Activated naive CD4-positive, alpha-beta T cell treated with anti-CD3 and anti-CD28 coated beads for 36 hours (primary cell): ENCODE data around the gene FRMD4A. TPM values are rescaled to one million over a fixed set of nuclear protein-coding genes. Genes with fewer than 3 reads are reported as not detected.
A peak's percentile ranks its signal among the peaks of the same experiment; 100 is the strongest.
"Not testable (repeated sequence)": the region's sequence is repeated elsewhere in the genome, so short reads cannot be mapped to it uniquely, and the experiment has no call there.

Experiments used
- CTCF ChIA-PET: fragments of 350-600 bp; sonication (Branson Sonifier 250); formaldehyde crosslinking; loops from one replicate; lab custom pipeline; 2021; ENCODE audit warnings: antibody characterized with exemption; lab: Charles Lee
- DNase-seq: peaks from one replicate; pipeline ENCODE4 v3.0.0-alpha.2; 2020
- H3K27ac Mint-ChIP-seq: one replicate; pipeline ENCODE4 v1.8.0; 2021; ENCODE audit warnings: mild to moderate bottlenecking, mixed read lengths
- H3K27me3 Mint-ChIP-seq: one replicate; pipeline ENCODE4 v1.8.0; 2021; ENCODE audit warnings: low read depth, mixed read lengths
- H3K36me3 Mint-ChIP-seq: one replicate; pipeline ENCODE4 v1.8.0; 2021; ENCODE audit warnings: low read depth, mixed read lengths
- H3K4me1 Mint-ChIP-seq: one replicate; pipeline ENCODE4 v1.8.0; 2021; ENCODE audit warnings: low read depth, mixed read lengths
- H3K4me3 Mint-ChIP-seq: one replicate; pipeline ENCODE4 v1.8.0; 2021; ENCODE audit warnings: mild to moderate bottlenecking, moderate library complexity, mixed read lengths
- H3K9me3 Mint-ChIP-seq: one replicate; pipeline ENCODE4 v1.8.0; 2021; ENCODE audit warnings: mixed read lengths
- intact Hi-C: fragments of 100-400 bp; cut with micrococcal nuclease; formaldehyde crosslinking; loops from one replicate; pipeline ENCODE4 v1.15.1; 2023
- total RNA-seq, 2 experiments: library from RNA; stranded (reverse); gene quantifications; one replicate each; pipeline ENCODE4 v1.2.3, GENCODE V29; 2021

Gene FRMD4A
- total RNA-seq, 2 experiments from 2014 or later: 0.69 to 1.1 TPM

DNA sequence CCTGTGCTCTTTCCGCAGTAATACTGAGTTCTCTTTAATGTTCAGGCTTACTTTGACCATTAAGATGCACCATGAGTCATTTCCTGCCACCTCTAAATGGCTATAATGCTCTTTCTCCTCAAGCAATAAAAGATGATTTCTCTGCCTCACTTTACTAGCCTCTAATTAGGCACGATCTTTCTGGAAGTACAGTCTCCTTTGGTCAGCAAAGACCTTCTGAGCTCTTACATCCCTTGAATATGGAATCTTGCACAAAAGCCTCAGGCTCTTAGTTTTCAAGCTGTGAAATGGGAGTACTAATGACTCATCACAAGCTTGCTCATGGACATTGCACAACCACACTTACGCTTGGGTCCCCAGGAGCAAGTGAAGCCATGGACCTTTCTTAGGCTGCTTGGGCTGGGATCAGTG, 85.9 kb downstream of the FRMD4A start:
- CTCF ChIA-PET: no interaction called here
- peaks cover 4% of the 10 kb centered on the region for H3K4me1 Mint-ChIP-seq

DNA sequence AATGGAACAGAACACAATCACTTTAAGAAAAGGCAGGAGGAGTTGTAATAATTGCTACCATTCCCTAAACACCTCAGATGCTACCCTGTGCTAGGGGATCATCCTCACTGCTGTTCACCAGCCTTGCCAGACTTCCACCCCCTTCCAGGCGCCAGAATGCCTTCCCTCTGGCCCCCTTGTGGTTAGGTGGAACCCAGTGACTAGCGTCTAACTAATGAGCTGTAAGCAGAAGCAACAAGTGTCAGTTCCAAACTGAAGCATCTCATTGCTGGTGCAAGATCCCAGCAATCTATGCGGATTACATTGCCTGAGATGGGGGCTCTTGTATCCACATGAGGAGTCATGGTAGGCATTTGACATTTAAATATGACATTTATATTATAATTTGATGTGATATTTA, 86.6 kb downstream of the FRMD4A start:
- Mint-ChIP-seq H3K27me3 (peaks cover 15% of the 10 kb centered on the region), H3K27ac (no peak overlapping the region), H3K36me3 (no peaks in the 10 kb centered on the region), H3K4me1 (peaks cover 4% of the 10 kb centered on the region), H3K9me3 (no peaks in the 10 kb centered on the region), H3K4me3 (no peak overlapping the region)
- CTCF ChIA-PET: no interaction called here
- no peak for DNase-seq
- intact Hi-C loops: no loop called here

More for the DNA sequence above, 85.9 kb downstream of the FRMD4A start:
- Mint-ChIP-seq H3K27ac (no peak overlapping the region), H3K36me3 (no peaks in the 10 kb centered on the region), H3K27me3 (peaks cover 15% of the 10 kb centered on the region), H3K4me3 (no peak overlapping the region), H3K9me3 (no peaks in the 10 kb centered on the region)
- intact Hi-C loops: no loop called here
- no peak for DNase-seq

DNA sequence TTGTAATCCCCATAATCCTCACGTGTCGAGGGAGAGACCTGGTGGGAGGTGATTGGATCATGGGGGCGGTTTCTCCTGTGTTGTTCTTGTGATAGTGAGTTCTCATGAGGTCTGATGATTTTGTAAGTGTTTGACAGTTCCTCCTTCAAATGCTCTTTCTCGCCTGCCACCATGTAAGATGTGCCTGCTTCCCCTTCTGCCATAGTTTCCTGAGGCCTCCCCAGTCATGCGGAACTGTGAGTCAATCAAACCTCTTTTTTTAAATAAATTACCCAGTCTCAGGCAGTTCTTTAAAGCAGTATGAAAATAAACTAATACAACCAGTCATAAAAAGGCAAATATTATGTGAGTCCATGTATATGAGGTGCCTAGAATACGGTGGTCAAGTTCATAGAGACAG, 87.5 kb downstream of the FRMD4A start:
- peaks cover 3% of the 10 kb centered on the region for H3K9me3 Mint-ChIP-seq
- CTCF ChIA-PET: no interaction called here
- H3K4me1 Mint-ChIP-seq: peaks cover 4% of the 10 kb centered on the region
- peaks cover 21% of the 10 kb centered on the region for H3K27me3 Mint-ChIP-seq
- H3K4me3 Mint-ChIP-seq: no peak overlapping the region
- no peak overlapping the region for H3K27ac Mint-ChIP-seq
- no peaks in the 10 kb centered on the region for H3K36me3 Mint-ChIP-seq
- DNase-seq: no peak
- intact Hi-C loops: no loop called here

DNA sequence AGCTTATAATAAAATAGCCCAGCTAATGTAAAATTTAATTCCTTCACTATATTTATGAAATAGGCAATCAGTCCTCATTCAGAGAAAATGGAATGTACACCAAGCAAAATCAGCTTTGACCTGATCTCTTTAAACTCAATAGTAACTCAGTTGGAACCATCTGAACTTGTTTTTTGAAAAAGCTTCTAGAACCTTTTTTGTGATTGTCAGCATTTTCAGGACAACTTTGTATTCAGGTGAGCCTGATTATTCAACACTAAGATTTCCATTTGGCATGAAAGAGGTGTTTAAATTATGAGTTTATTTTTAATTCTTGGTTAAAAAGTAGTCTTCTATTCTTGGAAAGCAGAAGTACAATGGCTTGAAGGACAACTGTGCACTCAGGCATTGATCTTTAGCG, 89.5 kb downstream of the FRMD4A start:
- Mint-ChIP-seq H3K36me3 (no peaks in the 10 kb centered on the region), H3K9me3 (peaks cover 3% of the 10 kb centered on the region), H3K4me3 (no peak overlapping the region), H3K27me3 (peaks cover 23% of the 10 kb centered on the region), H3K27ac (no peak overlapping the region), H3K4me1 (peaks cover 4% of the 10 kb centered on the region)
- no peak for DNase-seq
- intact Hi-C loops: no loop called here
- CTCF ChIA-PET: interaction anchor here (0.6 to 1.0 kb wide), 3 partner anchors 14 to 61 kb away, joined by 3 to 4 read pairs (median 3); no protein-coding TSS in a partner anchor

DNA sequence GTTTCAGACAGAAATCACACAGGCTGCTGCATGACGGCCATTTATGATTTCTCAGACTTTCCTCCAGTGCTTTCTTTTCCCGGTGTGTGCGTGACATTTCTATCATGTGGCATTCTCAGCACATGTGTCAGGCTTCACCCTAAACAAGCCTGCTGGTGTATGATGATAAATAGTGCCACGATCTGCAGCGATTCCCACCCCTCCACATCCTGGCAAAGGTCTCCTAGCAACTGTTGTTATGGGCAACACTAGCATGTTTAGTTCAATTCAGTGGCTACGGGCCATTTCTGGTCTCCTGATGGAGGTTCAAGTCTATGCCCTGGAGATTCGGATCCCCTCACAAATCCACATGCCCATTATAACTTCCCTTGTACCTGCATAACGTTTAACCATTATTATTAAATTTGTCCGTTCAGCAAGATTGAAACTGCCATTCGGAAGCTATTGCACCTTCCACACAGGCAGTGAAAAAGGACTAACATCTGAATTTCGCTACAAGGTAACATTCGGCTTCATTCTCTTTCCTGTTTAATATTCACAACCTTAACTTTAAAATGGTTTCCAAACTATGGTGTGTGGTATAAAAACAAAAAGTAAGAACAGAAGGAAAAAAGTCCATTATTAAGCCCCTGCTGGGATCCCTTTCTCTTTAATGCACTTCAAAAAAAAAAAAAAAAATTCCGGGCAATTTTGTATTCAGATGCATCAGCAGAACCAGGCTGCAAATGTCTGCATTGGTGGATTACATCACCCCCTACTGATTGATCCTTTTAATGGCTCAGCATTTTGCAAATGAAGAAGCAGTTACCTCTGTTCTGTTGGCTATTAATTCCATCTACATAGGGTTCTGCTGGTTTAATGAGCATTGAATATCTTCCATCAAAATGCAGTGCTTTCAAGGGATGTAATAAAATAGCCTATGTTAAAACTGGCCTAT, 90.2 kb downstream of the FRMD4A start:
- DNase-seq: peak; percentile 16
- Mint-ChIP-seq H3K9me3 (peaks cover 3% of the 10 kb centered on the region), H3K27ac (no peak overlapping the region), H3K4me1 (peaks cover 4% of the 10 kb centered on the region), H3K36me3 (no peaks in the 10 kb centered on the region), H3K27me3 (peaks cover 23% of the 10 kb centered on the region), H3K4me3 (no peak overlapping the region)
- intact Hi-C loops: no loop called here
- CTCF ChIA-PET: interaction anchor here (0.6 to 1.0 kb wide), 4 partner anchors 15 to 527 kb away, joined by 3 to 4 read pairs (median 3); no protein-coding TSS in a partner anchor

DNA sequence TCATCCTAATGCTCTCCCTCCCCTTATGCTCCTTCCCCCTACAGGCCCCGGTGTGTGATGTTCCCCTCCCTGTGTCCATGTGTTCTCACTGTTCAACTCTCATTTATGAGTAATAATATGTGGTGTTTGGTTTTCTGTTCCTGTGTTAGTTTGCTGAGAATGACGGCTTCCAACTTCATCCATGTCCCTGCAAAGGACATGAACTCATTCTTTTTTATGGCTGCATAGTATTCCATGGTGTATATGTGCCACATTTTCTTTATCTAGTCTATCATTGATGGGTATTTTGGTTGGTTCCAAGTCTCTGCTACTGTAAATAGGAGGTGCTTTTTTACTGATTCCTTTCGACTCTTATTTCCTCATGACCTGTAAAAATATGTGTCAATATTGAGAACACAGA, 92.1 kb downstream of the FRMD4A start:
- H3K4me1 Mint-ChIP-seq, DNase-seq, intact Hi-C loops, H3K36me3 Mint-ChIP-seq, H3K4me3 Mint-ChIP-seq, H3K27ac Mint-ChIP-seq, CTCF ChIA-PET, H3K9me3 Mint-ChIP-seq: not testable (repeated sequence)
- H3K27me3 Mint-ChIP-seq: peaks cover 31% of the 10 kb centered on the region

DNA sequence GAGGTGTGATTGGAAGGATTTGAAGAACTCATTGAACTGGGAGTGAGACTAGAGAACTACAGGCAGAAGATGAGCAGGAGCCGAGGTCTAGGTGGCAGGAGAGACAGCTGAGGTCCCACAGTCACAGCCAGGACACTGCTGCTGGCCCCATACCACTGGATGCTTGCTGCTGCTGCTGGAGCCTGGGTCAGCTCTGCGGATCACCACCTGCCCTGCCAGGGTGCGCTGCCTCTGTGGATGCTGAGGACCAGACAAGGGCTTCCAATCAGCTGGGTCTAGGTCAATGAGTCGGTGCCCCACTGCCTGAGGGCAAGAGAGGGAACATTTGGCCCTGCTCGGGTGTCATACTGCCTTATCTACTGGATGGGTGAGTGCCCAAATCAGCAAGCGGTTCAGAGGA, 94.4 kb downstream of the FRMD4A start:
- Mint-ChIP-seq H3K27me3 (peaks cover 30% of the 10 kb centered on the region), H3K36me3 (no peaks in the 10 kb centered on the region), H3K27ac (no peak overlapping the region), H3K4me3 (no peak overlapping the region), H3K4me1 (peaks cover 4% of the 10 kb centered on the region), H3K9me3 (peaks cover 3% of the 10 kb centered on the region)
- intact Hi-C loops: no loop called here
- CTCF ChIA-PET: interaction anchor here (0.6 kb wide), 1 partner anchor 668 kb away, joined by 3 read pairs; no protein-coding TSS in a partner anchor
- no peak for DNase-seq

DNA sequence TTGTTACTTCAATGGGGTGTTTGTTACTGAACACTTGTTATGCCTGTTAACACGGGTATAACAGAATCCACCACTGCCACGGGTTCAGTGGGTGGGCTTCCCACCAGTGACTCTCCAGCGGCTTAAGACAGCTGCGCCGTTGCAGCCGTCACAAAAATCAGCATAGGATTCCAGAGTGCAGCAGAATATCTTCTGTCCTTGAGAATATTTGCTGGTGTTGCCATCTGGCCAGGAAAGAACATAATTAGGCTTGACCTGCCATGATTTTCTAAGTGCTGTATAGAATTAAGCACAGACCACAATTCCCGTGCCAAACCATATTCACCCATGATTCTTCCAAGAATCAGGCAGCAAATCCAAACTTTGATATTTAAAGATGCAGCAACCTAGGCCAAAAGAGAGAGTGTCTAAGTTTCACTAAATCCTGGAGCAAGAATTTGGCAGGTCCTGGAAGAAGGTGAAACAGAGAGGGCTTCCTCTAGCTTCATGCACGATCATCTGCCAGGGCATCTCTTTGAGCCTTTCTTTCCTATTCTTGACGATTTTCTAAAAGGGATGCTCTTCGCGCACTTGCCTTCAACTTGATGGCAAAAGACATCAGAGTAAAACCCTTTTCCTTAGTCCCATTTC, 95.0 kb downstream of the FRMD4A start:
- peaks cover 4% of the 10 kb centered on the region for H3K4me1 Mint-ChIP-seq
- peaks cover 30% of the 10 kb centered on the region for H3K27me3 Mint-ChIP-seq
- H3K4me3 Mint-ChIP-seq: no peak overlapping the region
- H3K27ac Mint-ChIP-seq: no peak overlapping the region
- H3K9me3 Mint-ChIP-seq: peaks cover 3% of the 10 kb centered on the region
- intact Hi-C loops: no loop called here
- CTCF ChIA-PET: no interaction called here
- no peak for DNase-seq
- no peaks in the 10 kb centered on the region for H3K36me3 Mint-ChIP-seq

DNA sequence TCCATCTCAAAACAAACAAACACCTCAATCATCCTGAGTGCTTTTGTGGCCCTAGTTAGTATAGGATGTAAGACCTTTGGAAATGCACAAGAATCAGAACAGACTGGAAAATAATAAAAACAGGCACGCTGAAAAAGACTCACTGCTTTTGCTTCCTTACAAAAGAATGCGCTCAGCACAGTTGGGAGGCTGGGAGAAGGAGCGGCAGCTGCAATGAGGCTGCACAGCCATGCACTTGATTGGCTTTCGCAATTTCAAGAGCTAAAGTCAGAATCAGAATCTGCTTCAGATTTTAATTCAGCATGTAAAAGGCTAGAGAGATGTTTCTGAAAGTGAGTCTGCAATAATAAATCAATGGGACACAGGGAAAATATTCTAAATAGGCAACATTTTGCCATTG, 97.2 kb downstream of the FRMD4A start:
- peaks cover 21% of the 10 kb centered on the region for H3K27me3 Mint-ChIP-seq
- no peaks in the 10 kb centered on the region for H3K36me3 Mint-ChIP-seq
- peaks cover under 1% of the 10 kb centered on the region for H3K9me3 Mint-ChIP-seq
- H3K27ac Mint-ChIP-seq: no peak overlapping the region
- CTCF ChIA-PET: no interaction called here
- no peaks in the 10 kb centered on the region for H3K4me1 Mint-ChIP-seq
- no peak for DNase-seq
- intact Hi-C loops: no loop called here
- H3K4me3 Mint-ChIP-seq: no peak overlapping the region

DNA sequence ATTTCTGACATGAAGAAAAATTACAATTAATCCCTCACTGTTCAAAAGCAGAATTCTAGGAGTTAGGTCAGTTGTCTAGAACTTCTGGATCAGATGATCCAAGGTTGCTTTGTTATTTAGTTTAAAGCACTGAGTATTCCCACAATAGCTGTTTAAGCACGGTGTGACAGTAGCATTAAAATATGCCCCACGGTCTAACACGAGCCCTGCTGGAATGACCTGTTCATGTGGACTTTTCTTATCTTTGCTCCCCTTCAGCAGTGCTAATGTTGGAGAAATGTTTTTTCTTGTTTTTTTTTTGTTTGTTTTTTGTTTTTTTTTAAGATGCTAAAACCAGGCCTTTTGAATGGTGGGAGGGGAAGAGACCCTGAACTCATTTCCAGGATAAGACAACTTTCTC, 101.9 kb downstream of the FRMD4A start:
- CTCF ChIA-PET: not testable (repeated sequence)
- peaks cover 11% of the 10 kb centered on the region for H3K27me3 Mint-ChIP-seq

DNA sequence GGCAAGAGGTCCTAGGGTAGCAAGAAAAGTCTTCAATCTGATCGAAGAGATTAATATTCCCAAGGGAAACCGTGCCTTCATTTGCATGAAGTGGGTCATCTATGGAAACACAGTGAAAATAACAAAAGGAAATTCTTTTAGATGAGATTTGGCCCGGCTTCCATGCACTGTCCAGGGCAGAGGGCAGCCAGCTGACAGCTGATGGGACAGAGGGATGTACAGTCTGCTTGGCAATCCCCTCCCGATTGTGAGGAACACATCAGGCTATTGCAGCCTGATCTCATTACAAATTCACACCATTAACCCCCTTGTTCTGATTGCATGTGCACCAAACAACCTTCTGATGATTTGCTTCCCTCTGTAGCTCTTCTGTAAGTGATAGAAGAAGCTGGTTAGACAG, 105.3 kb downstream of the FRMD4A start:
- no peak for DNase-seq
- Mint-ChIP-seq H3K4me1 (no peaks in the 10 kb centered on the region), H3K4me3 (no peak overlapping the region), H3K27me3 (peaks cover 3% of the 10 kb centered on the region), H3K36me3 (no peaks in the 10 kb centered on the region), H3K9me3 (no peaks in the 10 kb centered on the region), H3K27ac (no peak overlapping the region)
- intact Hi-C loops: no loop called here
- CTCF ChIA-PET: no interaction called here

More for the DNA sequence above, 101.9 kb downstream of the FRMD4A start:
- H3K4me3 Mint-ChIP-seq, H3K27ac Mint-ChIP-seq, H3K36me3 Mint-ChIP-seq, H3K4me1 Mint-ChIP-seq, DNase-seq, intact Hi-C loops, H3K9me3 Mint-ChIP-seq: not testable (repeated sequence)

DNA sequence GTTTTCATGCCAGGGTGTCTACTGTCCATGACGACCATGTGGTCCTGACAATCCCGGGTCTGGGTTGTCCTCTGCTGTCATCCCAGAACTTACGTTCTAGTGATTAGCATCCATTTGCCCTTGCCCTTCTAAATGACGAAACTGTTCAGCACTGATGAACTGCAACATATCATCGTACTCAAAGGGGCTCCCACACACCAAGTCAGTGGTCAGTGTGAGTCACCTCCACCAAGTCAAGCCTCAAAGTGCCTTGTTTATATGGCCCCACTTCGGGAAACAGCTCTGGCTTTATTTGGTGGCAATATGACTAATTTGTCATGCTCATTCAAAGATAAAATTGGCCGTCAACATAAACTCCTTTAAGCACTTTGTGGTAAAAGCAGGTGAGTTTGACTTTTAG, 110.7 kb downstream of the FRMD4A start:
- CTCF ChIA-PET: no interaction called here
- no peaks in the 10 kb centered on the region for H3K36me3 Mint-ChIP-seq

More for the DNA sequence above, 110.7 kb downstream of the FRMD4A start:
- no peak overlapping the region for H3K27ac Mint-ChIP-seq
- no peak overlapping the region for H3K4me3 Mint-ChIP-seq
- H3K27me3 Mint-ChIP-seq: no peaks in the 10 kb centered on the region
- intact Hi-C loops: no loop called here
- H3K4me1 Mint-ChIP-seq: no peaks in the 10 kb centered on the region
- H3K9me3 Mint-ChIP-seq: no peaks in the 10 kb centered on the region
- no peak for DNase-seq
